HG03520 (cell line): ENCODE data around the gene RUBCNL.

Source experiments
- ATAC-seq: cut with Tn5 transposase; IDR thresholded peaks from one replicate; pipeline ENCODE4 v1.9.1; 2021; ENCODE audit warnings: mild to moderate bottlenecking, moderate library complexity; ENCODE audit not compliant: unreplicated experiment

Gene RUBCNL

DNA sequence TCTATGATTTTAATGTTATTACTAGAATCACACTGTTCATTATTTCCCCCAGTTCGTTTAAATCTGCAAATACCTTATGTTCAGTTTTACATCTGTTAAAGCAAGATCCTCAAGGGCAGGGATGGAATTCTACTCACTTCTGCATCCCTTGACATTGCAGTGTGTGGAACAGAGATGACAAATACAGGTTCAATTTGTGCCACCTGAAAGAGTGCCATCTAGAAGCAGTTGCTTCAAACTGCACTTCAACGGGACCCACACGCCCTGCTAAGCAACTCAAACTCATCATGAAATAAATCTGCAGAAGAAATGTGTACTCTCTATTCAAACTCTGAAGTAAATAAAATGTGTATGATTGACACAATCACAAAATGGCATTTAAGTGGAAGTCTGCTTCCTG, 44.5 kb downstream of the RUBCNL start:
- no peak for ATAC-seq

DNA sequence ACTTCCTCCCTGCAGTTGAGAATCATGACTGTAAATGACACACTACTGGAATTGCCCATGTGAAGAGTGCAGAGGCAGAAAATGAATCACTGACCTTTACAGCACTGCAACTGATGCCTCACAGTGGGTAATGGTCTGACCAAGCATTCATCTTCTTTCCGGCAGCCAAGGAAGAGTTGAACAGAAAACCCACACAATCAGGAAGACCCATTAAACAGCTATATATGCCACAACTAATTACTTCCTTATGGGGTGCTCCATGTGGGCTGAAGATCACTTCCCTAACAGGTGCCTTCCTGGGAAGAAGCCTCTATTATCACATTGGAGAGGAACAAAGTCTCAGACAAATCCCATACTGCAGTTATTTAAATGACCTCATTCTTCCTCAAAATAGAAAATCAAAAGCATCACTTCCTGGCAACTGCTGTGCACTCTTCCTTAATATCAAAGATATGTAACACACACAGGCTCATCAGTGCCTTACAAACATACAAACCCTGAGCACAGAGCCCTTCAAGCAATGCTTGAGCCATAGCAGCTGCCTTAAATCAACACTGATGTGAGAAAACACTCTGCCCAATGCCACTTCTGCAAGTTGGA, 45.8 kb downstream of the RUBCNL start:
- ATAC-seq, result peak; percentile 57

DNA sequence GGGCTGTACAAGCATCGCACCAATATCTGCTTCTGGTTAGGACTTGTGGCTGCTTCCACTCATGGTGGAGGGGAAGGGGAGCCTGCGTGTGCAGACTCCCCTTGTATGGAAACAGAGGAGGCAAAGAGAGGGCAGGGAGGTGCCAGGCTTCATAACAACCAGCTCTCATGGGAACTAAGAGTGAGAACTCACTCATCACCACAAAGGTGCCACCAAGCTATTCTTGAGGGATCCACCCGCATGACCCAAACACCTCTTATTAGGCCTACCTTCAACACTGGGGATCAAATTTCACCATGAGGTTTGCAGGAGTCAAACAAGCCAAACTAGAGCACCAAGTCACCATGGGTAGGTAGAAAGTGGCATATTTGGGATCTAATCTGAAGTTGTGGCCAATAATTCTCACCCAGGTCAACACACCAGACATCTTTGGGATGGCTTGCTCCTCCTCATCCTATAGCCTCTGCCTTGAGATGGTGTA, 46.4 kb downstream of the RUBCNL start:
- ATAC-seq, result no peak

DNA sequence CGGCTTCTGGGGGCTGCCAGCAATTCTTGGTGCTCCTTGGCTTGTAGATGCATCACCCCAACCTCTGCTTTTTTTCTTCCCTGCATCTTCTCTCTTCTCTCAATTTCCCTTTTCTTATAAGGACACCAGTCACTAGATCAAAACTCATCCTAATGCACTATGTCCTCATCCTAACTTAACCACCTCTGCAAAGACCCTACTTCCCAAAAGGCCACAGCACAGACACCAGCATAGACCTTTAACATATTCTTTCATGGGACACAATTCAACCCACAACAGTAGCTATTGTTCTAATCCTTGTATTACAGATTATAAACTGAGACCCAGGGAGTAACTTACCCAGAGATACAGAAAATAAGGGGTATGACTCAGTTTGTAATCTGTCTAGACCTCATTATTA, 47.0 kb downstream of the RUBCNL start:
- ATAC-seq, result no peak

DNA sequence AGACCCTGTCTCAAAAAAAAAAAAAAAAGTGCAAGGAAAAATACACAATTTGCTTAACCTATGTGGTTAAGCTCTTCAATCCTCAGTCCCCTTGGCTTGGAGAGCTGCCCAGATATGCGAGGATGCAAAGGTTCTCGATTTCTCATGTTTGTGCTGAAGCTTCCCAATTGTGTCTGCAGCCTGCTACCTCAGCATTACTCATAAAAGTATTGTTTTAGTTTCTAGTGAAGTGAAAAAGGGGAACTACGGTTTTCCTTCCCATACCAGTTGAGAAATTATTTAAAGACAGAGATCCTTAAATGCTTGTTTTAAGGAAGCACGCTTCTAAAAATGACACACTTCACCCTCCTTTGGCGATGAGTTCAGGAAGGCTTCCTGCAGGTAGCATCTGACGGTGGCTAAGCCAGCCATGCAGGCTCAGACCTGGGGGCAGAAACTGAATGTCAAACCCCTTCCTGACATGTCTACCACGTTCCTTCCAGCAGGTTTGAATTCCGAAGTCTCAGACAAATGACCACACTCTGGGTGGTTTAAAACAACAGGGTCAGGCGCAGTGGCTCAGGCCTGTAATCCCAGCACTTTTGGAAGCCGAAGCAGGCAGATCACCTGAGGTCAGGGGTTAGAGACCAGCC, 47.9 kb downstream of the RUBCNL start:
- ATAC-seq, result no peak

DNA sequence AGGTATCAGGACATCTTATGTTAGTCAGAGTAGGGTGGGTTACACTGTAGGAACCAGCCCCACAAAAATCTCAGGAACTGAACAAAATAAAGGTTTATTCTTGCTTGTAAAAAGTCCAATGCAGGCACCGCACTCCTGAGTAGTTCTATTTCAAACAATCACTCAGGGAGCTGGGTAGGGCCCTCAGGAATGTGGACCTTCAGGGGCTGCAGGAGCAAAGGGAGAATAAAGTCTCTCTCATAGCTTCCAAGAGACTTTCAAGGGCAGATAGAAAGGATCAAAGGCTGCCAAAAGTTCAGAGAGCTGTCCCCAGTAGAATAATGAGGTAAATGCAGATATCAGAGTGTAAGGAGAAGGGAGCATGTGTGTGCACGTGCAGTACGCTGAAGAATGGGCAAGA, 49.4 kb downstream of the RUBCNL start:
- ATAC-seq, result no peak

DNA sequence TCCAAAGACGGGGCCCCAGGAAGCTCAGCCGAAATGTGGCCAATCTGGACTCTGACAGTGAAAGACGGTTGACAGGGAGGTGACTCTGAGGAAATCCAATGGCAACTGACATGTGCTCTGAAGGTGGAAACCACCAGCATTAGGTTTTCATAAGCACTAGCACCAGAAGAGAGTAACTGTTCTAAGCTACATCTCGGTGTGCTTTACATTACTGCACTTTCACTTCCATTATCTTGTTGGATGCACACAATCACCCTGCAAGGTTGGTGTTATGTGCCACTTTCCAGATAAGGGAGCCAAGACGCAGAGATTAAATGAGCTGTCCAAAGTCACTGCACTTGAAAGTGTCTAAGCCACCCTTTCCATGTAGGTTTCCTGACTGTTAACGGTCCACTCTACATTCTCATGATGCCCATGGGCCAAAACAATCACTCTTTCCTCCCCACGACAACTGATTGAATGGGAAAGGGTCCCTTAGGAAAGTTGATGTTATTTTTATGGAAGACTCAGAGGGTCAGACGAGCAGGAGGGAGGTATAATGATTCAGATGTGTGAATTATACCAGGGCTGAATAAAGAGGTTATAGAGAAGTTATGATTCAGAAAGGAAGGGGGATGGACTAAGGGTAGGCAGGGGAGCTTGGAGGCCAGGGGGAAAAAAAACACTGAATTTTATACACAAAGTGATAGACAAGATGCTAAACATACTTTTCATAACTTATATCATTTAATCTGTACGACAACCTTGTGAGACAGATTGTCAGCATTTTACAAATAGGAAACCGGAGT, 52.8 kb downstream of the RUBCNL start:
- no peak for ATAC-seq

DNA sequence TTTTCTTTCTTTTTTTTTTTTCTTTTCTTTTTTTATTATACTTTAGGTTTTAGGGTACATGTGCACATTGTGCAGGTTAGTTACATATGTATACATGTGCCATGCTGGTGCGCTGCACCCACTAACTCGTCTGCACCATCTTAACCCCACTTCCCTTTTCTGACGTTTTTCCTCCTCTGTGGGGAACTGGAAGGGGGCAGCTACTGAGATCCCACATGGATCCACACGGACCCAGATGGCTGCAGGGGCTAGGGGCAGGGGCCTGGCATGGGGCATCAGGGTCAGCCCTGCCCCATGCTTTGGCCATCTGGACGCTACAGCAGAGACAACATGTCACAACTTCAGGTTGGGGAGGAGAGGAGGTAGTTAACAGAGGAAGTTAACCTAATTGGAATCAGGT, 54.3 kb downstream of the RUBCNL start:
- no peak for ATAC-seq

DNA sequence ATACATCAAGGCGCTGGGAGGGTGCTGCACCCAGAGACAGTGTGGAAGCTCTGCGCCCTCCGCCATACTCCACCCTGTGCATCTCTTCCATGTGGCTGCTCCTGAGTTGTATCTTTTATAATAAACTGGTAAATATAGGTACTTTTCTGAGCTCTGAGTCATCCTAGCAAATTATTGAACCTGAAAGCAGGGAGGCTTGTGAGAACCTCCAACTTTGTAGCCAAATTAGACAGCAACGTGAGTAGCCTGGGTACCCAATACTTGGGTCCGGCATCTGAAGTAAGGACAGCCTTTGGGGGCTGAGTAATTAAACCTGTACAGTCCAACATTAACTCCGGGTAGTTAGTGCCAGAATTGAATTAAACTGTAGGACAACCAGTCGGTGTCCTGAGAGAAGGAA, 57.4 kb downstream of the RUBCNL start:
- ATAC-seq, result no peak

DNA sequence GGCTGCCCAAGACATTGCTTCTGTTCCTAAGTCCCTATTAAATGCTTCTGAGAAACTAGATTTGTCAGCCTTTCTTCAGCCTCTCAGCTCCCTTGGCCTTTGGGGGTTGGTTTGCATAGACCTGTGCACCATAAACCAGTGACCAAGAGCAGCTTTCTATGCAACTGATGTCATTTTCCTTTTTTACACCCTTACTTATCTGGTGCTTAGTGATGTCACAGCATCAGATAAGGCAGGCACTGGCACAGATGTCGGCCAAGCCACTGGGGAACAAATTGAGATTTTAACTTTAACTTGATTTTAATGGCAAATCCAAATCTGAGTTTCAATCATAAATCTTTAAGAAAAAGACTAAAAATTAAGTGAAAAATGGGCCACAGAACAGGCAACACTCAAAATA, 59.8 kb downstream of the RUBCNL start:
- no peak for ATAC-seq

DNA sequence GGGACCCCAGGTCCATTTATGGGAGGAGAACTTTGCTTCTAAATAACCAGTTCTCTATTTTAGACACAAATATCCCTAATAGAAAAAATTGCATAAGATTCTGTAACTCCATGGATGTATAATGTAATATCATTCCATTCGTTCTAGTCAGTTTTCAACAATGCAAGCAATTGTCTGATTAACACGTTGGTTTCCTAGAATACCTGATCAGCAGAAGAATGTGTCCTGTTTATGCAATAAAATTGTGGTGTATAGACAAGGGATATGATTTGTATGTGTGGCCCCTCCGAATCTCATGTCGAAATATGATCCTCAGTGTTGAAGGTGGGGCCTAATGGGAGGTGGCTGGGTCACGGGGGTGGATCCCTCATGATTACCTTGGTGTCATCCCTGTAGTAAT, 62.1 kb downstream of the RUBCNL start:
- ATAC-seq, result no peak

DNA sequence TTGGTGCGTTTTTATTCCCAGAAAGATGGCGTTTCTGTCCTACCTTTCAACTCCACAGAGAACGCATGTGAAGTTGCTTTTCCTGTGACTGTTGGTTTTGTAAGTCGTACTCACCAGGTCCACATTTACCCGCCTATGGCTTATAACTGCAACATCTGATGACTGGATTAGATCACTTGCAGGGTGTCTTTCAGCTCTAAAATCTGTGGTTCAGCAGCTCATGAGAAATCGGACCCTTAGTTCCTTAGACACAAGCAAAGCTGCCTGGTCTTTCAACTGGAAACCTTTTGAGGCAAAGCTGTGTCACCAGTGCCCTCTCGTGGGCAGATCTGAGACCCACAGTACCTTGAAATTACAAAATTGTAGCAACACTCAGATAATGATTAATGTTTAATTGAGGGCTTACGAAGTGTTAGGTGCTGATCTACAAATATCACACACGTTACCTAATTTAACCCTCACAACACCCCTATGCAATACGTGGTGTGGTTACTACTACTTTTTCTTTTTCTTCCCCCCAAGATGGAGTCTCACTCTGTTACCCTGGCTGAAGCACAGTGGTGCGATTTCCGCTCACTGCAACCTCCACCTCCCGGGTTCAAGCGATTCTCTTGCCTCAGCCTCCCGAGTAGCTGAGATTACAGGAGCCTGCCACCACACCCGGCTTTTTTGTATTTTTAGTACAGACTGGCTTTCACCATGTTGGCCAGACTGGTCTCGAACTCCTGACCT, 65.4 kb downstream of the RUBCNL start:
- ATAC-seq, result no peak

DNA sequence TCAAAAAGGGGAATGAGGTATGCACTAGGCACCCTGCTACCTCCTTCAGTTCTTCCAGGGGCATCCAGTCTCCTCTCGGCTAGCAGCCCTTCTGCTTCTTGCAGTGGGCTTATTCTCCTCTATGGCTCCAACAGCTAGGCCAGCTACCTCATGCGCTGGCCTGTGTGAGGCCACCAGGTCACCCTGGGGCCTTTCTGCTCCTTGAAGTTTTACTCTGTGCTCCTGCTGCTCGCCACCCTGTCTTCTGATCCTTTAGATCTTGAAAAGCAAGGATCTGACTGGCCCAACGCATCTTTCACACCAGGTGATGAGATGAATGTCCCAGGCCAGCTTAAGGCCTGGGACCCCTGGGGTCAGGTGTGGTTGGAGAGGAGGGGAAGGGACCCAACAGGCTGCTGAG, 66.2 kb downstream of the RUBCNL start:
- ATAC-seq, result no peak

DNA sequence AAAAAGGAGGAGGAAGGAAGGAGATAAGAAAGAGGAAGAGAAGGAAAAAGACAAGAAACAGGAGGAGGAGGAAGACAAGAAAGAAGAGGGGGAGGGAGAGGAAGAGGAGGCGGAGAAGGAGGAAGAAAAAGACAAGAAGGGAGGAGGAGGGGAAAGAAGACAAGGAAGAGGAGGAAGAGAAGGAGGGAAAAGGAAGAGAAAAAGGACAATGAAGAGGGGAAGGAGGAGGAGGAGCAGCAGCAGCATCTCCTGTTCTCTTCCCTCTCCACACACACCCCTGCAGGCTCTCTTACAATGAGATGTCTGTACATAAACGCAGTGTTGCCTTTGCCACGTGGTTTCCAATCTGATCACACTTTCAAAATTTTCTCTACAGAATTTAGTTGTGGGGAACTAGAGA, 66.6 kb downstream of the RUBCNL start:
- ATAC-seq, result no peak

DNA sequence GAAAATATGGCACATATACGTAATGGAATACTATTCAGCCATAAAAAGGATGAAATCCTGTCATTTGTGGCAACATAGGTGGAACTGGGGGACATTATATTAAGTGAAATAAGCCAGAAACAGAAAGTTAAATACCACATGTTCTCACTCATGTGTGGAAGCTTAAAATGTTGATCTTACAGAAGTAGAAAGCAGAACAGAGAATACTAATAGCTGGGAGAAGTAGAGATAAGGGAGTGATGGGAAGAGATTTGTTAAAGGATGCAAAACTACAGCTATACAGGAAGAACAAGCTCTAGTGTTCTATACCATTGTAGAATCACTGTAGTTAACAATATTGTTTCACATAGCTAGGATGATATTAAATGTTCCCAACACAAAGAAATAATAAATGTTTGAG, 68.1 kb downstream of the RUBCNL start:
- ATAC-seq, result no peak

DNA sequence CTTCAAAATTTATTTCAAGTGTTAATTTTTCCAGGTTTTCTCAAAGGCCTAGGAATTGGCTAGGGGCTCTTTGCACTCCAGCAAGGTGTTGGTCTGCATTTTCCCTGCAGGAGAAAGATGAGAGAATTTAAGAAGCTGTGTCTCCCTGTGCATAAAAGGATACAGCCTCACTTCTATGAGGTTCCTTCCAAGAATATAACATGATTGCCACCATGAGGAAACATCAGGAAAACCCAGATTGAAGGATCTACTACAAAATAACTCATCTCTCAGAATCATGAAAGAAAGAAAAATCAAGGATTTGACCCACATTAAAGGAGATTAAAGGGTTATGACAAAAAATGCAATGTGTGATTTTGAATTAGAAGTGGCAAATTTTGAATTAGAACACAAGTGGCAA, 69.9 kb downstream of the RUBCNL start:
- ATAC-seq, result no peak

DNA sequence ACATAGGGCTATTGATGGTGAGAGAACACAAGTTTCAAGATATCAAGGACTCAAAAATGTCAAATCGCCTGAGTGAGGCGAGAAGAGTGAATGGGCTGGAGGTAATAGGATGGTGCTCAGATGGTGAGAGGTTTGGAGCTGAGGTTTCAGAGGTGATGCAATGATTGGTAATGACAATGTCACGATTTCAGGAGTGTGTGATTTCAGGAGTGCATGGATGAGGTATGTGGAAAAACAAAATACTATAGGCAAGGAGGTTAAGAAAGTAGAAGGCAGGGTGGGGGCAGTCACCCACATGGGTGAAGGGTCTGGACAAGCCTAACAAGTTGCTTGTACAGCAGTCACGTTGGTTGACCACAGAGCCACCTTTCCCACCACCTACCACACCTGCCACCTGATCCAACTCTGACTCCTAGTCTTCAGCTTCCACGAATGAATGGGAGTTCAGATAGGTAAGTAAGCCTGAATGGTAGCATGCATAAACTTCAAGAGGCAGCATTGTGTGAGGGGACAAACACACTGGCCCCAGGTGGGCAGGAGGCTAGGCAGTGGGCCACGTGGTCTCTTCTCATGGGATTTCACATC, 71.5 kb downstream of the RUBCNL start:
- no peak for ATAC-seq

DNA sequence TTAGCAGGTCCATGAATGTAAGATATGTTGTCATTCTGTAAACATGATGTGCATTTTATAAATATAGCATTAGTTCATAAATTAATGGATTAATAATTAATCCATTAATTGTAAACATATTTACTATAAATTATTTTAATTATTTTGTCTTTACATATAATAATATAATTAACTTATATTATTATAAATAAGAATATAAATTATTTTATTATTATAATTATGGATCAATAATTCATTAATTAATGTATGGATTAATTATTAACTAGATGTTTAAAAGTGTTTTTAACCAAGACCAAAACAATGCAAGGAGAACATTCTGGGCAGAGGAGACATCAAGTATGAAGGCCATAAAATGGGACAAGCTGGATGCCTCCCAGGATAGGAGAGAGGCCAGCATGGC, 72.0 kb downstream of the RUBCNL start:
- no peak for ATAC-seq

DNA sequence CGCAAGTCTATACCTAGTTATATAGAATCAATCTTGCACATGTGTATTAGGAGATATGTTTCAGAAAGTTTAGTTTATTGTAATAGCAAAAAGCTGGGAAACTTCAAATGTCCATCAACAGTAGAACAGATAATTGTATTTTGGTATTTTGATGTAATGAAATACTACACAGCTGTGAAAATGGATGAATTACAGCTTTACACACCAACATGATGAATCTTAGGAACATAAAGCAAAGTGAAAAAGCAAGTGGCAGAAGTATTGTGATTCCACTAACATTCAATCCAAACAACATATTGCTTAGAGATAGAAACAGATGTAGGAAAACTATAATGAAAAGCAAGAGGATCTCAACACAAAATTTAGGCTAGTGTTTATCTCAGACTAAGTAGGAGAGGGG, 72.5 kb downstream of the RUBCNL start:
- no peak for ATAC-seq

DNA sequence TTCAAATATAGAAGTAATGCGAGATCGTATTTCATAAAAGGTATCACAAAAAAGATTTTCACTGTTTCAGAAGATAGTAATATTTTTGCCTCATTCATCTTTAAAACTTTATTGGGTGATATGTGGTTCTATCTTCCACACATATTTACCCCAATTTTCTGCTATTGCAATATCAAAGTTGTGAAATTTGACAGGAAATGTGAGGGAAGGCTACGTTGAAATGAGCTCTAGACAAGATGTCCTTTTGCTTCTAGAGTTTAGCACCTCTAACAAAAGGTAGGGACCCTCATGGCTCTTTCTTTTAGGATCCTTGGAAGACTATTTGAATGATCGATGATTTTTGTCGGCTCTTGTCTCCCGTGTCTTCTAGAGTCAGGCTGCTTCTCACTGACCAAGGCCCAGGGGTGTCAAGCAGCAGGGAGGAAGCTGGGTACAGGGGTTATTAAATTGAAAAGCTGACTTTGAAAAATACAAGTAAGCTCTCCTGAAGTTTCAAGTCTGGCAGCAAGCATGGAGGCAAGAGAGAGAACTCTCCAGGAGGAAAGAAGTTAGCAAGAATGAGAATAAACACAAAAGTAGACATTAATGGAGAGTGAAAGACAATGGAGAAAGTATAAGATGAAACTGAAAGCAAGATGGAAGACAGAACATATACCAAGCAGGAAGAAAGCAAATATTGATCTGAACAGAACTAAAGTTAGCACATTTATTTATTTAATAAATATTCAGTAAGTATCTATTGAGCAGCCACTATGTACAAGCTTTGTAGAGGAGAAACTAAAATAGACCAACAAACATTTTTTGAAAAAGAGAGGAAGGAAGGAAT, 73.4 kb downstream of the RUBCNL start:
- ATAC-seq, result no peak
